Measurements from ENCODE around the gene TFAP2A.
A peak's percentile ranks its signal among the peaks of the same experiment; 100 is the strongest.

TFAP2A gene

GRCh38 chr6:10414756-10415616 lies at the start of gene TFAP2A:
Gene TFAP2A (minus strand): TSS chr6:10415074. CDS start chr6:10414991, 83 bp downstream.
- no peak for DNase-seq

GRCh38 chr6:10463491-10464481 lies 48.9 kb upstream of the TFAP2A start:
- DNase-seq: no peak

GRCh38 chr6:10463040-10463439 lies 48.2 kb upstream of the TFAP2A start:
- no peak for DNase-seq

GRCh38 chr6:10461850-10462249 lies 47.0 kb upstream of the TFAP2A start:
- no peak for DNase-seq

GRCh38 chr6:10460096-10460495 lies 45.2 kb upstream of the TFAP2A start:
- DNase-seq: no peak

- no peak for DNase-seq
Measured at GRCh38 chr6:10458287-10458686, 43.4 kb upstream of the TFAP2A start.

- no peak for DNase-seq
Measured at GRCh38 chr6:10453596-10453995, 38.7 kb upstream of the TFAP2A start.

- DNase-seq: no peak
Measured at GRCh38 chr6:10451828-10452509, 37.1 kb upstream of the TFAP2A start.

- no peak for DNase-seq
Measured at GRCh38 chr6:10451394-10451793, 36.5 kb upstream of the TFAP2A start.

GRCh38 chr6:10449751-10450150 lies 34.9 kb upstream of the TFAP2A start:
- no peak for DNase-seq

GRCh38 chr6:10448096-10448495 lies 33.2 kb upstream of the TFAP2A start:
- DNase-seq: no peak

GRCh38 chr6:10446548-10446947 lies 31.7 kb upstream of the TFAP2A start:
- no peak for DNase-seq

- no peak for DNase-seq
Measured at GRCh38 chr6:10441655-10442009, 26.8 kb upstream of the TFAP2A start.

- DNase-seq: no peak
Measured at GRCh38 chr6:10441004-10441654, 26.3 kb upstream of the TFAP2A start.

- DNase-seq: no peak
Measured at GRCh38 chr6:10437891-10438290, 23.0 kb upstream of the TFAP2A start.

- no peak for DNase-seq
Measured at GRCh38 chr6:10434235-10434634, 19.4 kb upstream of the TFAP2A start.

GRCh38 chr6:10433322-10433721 lies 18.4 kb upstream of the TFAP2A start:
- DNase-seq: no peak

GRCh38 chr6:10431423-10432164 lies 16.7 kb upstream of the TFAP2A start:
- DNase-seq: no peak

- DNase-seq: peak; percentile 32 to 60
Measured at GRCh38 chr6:10429638-10430427, 15.0 kb upstream of the TFAP2A start.

GRCh38 chr6:10426781-10427279 lies 12.0 kb upstream of the TFAP2A start:
- DNase-seq: no peak
